Skin epidermis (tissue), 12 donors: ENCODE results near the gene FSHB.
"Not testable (repeated sequence)": the region's sequence is repeated elsewhere in the genome, so short reads cannot be mapped to it uniquely, and the experiment has no call there.

Source experiments
- H3K27ac ChIP-seq, 21 experiments: fragments of 200-600 bp; sonication (generic) in 11 of 21; one replicate each; pipeline ENCODE4 v1.5.0; 2020; ENCODE audit warnings: mild to moderate bottlenecking in 3 of 21, inconsistent platforms in 2 of 21, moderate library complexity in 2 of 21
- H3K4me3 ChIP-seq, 7 experiments: fragments of 200-600 bp; sonication (generic) in 2 of 7; one replicate each; pipeline ENCODE4 v1.5.0; 2020; ENCODE audit warnings: inconsistent platforms in 2 of 7, mild to moderate bottlenecking in 2 of 7, moderate library complexity in 1 of 7

FSHB gene

DNA sequence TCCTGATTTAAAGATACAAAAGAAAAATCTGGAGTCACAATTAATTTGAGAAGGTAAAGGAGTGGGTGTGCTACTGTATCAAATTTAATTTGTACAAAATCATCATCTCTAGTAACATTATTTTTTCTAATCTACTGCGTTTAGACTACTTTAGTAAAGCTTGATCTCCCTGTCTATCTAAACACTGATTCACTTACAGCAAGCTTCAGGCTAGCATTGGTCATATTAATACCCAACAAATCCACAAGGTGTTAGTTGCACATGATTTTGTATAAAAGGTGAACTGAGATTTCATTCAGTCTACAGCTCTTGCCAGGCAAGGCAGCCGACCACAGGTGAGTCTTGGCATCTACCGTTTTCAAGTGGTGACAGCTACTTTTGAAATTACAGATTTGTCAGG, at the start of gene FSHB:
Gene FSHB (plus strand): TSS at position 301 of the 400 bp plus-strand sequence. CDS start 889 bp downstream, outside the sequence.
- Histone ChIP-seq H3K4me3 (no peak within 1 kb of the TSS), H3K27ac (no peak within 1 kb of the TSS)

DNA sequence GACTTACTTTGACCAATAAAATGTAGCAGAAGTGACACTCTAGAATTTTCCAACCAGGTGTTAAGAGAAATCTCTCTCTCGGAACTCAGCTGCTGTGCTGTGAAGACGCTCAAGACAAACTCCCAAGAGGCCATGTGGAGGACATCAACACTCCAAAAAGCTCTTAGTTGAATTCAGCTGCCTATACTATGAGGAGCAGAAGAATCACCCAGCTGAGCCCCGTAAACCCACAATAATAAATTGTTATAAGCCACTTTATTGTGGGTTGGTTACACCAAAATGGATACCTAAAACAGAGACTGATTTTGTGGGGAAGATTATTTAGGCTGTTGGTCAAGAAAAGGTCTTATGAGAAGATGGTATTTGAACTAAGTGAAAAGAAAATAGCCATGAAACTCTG, 44.1 kb upstream of the FSHB start:
- no peak overlapping the region for H3K27ac ChIP-seq
- no peak overlapping the region for H3K4me3 ChIP-seq

- no peak overlapping the region for H3K27ac ChIP-seq
- H3K4me3 ChIP-seq: no peak overlapping the region
Measured at GRCh38 chr11:30192620-30193019, 38.2 kb upstream of the FSHB start.

DNA sequence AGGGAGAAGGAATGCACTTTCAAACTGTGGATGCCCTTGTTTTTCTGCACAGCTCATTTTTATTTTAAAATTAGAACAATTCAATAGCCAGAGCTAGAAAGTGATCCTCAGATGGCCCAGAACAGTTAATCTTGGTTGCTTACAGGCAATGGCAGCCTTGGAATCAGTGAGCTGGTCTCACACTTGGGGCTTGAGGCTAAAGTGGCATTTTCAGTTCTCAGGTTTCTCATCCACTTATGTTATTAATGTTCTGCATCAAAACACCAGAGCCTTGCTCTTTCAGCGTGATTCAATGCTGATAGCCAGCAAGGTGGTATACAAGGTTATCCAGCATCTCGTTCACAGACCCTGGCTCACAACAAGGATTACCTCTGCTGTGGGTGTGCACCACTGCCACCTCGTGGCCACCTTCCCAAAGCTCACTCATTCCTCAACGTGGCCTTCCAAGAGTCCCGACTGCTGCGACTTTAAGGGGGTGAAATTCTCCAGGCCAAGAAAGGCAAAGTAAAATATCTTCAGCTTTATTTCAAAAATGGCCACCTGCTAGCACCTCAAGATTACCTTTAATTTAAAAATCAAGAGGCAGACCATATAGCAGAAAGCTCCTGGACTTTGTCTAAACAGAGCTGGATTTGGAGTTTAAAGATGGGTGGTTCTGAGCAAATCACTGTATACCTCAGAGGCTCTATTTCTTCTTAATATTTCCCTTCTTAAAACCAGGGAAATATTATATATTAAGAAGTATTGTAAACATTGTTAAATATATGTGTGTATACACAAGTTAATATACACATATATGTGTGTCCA, 34.2 kb upstream of the FSHB start:
- Histone ChIP-seq H3K27ac (no peak overlapping the region), H3K4me3 (no peak overlapping the region)

DNA sequence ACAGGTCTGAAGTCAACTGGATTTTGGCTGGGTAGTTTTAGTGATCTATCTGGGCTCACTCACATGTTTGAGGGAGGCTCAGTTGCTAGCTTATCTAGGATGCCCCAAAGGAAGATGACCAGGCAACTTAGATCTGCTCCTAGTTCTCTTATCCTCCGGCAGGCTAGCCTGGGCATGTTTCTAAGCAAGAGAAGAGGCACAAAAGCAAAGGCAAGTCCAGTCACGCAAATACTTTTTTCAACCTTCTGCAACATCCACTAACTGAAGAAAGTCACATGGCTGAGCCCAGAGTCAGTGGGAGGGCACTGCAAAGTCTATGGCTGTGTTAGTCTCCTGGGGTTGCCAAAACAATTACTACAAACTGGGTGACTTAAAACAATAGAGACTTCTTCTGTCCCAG, 32.9 kb upstream of the FSHB start:
- no peak overlapping the region for H3K27ac ChIP-seq

GRCh38 chr11:30202989-30203388, 27.8 kb upstream of the FSHB start:
- H3K27ac ChIP-seq, H3K4me3 ChIP-seq: not testable (repeated sequence)

More for the DNA sequence above, 32.9 kb upstream of the FSHB start:
- no peak overlapping the region for H3K4me3 ChIP-seq

DNA sequence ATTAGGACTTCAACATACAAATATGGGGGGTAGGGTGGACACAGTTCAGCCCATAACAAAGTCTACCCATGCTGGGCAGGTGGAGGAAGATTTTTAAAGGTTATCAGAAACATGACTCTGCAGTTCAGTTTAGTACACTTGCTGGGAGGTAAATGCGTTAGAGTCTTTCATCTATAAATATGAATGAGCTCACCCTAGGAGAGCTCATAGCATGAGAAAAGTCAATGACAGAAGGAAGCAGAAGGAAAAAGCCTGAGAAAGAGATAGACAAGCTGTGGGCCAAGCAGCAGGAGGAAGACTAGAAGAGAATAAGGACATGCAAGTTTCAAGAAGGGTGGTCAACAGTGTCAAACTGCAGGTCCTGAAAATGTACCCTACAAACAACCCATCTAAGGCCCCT, 27.0 kb upstream of the FSHB start:
- Histone ChIP-seq H3K27ac (no peak overlapping the region), H3K4me3 (no peak overlapping the region)

DNA sequence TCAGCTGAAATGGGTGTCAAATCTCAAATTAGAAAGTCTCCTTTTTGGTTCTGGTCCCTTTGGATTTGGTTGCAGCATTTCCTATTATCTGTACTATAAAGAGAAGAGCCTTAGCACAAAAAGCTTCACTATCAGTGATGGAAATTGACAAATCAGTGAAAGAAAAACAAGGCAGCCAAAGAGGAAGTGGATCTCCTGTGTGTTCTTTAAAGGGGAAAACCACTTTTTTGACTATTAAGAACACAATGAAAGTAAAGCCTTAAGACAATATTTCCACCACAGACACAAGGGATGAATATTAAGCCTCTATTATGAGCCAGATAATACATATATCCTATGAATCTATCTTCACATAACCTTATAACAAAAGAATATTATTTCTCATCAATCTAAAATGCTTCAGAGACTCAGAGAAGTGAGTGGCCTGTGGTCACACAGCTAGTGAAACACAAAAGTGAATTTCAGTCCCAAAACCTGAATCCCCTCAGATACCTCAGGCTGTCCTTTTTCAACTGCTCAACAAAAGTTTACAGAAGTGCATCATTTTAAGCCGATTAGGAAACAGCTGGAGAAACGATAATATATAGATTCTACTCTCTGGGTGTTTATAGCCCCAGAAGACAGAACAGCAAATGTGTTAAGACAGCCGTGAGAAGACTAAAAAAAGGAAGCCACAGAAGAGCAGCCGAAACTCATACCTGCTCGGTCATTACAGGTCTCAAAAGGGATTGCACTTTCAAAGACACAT, 24.4 kb upstream of the FSHB start:
- Histone ChIP-seq H3K4me3 (no peak overlapping the region), H3K27ac (no peak overlapping the region)

DNA sequence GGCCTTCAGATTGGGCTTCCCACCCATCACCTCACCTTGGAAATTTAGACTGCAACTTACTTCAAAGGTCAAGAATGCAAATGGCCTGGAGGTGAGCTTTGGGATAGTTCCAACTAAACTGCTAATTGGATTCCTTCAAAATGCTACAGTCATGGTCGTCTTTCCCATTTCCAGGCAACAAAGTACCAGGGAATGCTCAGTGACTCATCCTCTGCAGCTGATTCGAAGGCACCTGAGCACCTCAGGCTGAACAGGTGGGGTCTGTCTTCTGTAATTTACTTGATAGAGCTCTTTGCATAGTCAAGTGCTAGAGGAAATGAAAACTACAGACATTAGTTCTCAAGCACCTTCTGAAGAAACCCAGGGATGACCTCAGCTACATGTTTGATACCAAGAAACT, 20.5 kb upstream of the FSHB start:
- Histone ChIP-seq H3K4me3 (no peak overlapping the region), H3K27ac (no peak overlapping the region)

DNA sequence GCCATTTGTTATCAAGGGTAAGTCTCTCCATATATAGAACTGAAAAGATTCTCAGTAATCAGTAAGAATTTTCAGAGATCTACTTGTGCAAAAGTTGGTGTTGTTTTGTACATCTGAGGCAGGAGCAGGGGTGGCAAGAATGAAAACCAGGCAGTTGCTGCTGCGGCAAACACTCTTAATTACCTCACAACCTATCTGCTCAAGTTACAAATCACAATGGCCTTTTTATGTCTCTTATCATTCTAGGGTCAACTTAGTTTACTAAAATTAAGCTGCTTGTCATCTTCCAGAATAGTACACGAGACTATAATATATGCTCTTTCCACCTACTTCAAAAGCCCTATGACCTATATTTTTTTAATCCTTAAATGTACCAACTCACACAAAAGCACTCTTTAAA, 14.3 kb upstream of the FSHB start:
- Histone ChIP-seq H3K27ac (no peak overlapping the region), H3K4me3 (no peak overlapping the region)

- no peak overlapping the region for H3K27ac ChIP-seq
Measured at GRCh38 chr11:30218278-30218677, 12.5 kb upstream of the FSHB start.

GRCh38 chr11:30225642-30226041, 5.2 kb upstream of the FSHB start:
- Histone ChIP-seq H3K4me3 (no peak overlapping the region), H3K27ac (no peak overlapping the region)

More at GRCh38 chr11:30218278-30218677, 12.5 kb upstream of the FSHB start:
- H3K4me3 ChIP-seq: no peak overlapping the region

DNA sequence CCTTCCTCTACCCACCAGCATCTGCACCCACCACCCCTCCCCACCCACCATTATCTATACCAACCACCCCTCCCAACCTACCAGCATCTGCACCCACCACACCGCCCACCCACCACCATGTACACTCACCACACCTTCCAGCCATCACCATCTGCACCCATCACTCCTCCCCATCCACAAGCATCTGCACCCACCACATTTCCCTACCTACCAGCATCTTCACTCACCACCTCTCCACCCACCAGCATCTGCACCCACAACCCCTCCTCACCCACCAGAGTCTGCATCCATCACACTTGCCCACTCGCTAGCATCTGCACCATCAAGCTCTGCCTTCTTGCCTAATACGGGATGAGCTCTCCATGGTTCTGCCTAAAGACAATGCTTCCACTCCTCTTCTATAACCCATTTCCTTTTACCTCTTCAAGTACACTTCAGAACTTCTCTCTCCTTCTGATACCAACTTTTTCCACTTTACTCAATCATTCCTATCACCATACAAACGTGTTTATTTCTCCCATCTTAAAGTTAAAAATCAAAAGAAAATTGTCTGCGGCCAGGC, 2.4 kb upstream of the FSHB start:
- Histone ChIP-seq H3K27ac (no peak overlapping the region), H3K4me3 (no peak overlapping the region)

- H3K27ac ChIP-seq: no peak overlapping the region
Measured at GRCh38 chr11:30239025-30239424, 8.2 kb downstream of the FSHB start.

DNA sequence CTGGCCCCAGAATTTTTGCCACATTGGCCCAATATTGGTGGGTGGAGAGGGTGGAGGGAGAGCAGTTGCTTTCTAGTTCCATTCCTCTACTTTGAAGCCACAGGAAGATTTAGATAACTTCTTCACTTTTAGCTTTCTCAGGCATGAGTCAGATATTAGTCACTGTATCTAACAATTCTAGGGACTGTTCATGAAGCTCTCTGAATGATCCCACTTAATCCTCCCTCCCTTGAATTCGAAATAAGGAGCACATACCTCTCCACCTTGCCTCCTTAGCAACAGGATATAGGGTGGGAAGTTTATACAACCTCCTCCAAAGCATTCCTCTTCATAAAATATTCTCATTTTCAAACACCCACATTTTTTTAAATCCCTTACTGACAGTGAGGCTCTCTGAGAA, 13.5 kb downstream of the FSHB start:
- Histone ChIP-seq H3K27ac (no peak overlapping the region), H3K4me3 (no peak overlapping the region)

More at GRCh38 chr11:30239025-30239424, 8.2 kb downstream of the FSHB start:
- no peak overlapping the region for H3K4me3 ChIP-seq

- Histone ChIP-seq H3K27ac (no peak overlapping the region), H3K4me3 (no peak overlapping the region)
Measured at GRCh38 chr11:30245621-30246020, 14.8 kb downstream of the FSHB start.

- no peak overlapping the region for H3K27ac ChIP-seq
- H3K4me3 ChIP-seq: no peak overlapping the region
Measured at GRCh38 chr11:30254307-30255298, 23.8 kb downstream of the FSHB start.

- H3K27ac ChIP-seq: no peak overlapping the region
- H3K4me3 ChIP-seq: no peak overlapping the region
Measured at GRCh38 chr11:30255637-30256036, 24.8 kb downstream of the FSHB start.

DNA sequence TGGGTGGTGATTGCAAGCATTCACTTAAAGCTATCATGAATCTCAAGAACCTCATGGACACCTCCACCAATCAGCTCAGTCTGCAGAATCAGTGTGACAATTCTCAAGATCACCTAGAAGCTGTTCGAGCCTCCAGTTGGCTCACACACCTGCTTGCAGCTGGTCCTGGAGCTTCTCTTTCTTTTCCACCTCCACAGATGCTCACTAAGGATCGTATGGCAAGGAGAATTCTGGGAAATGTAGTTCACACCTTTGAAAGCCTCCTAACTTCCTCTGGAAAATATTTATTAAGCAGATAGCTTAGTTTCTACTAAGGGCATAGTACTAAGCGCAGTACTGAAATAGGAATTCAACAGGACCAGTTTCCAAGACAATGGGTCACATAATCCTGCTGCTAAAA, 26.2 kb downstream of the FSHB start:
- no peak overlapping the region for H3K27ac ChIP-seq
- no peak overlapping the region for H3K4me3 ChIP-seq

DNA sequence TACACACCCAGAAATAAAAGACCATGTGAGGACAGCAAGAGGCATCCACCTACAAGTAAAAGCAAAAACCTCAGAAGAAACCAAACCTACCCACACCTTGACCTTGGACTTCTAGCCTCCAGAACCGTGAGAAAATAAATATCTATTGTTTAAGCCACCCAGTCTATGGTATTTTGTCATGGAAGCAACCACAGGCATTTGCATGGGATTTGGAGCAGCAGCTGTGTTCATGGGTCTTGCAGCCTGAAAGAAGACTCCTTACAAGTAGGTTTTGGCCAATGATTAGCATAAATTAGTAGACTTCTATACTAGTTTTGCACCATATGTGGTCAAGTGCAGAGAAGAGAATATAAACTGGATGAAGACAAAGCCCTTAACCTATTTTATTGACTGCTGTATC, 27.9 kb downstream of the FSHB start:
- Histone ChIP-seq H3K4me3 (no peak overlapping the region), H3K27ac (no peak overlapping the region)
